GM19023 (cell line): ENCODE data around the gene CDC42EP4.
"Not testable (repeated sequence)": the region's sequence is repeated elsewhere in the genome, so short reads cannot be mapped to it uniquely, and the experiment has no call there.

Source experiments
- ATAC-seq: cut with Tn5 transposase; IDR thresholded peaks from one replicate; pipeline ENCODE4 v1.9.1; 2021; ENCODE audit warnings: mild to moderate bottlenecking, moderate library complexity; ENCODE audit not compliant: unreplicated experiment

Gene CDC42EP4

GRCh38 chr17:73281928-73282327 is 29.9 kb downstream of the CDC42EP4 start:
- ATAC-seq = peak; percentile 87

DNA sequence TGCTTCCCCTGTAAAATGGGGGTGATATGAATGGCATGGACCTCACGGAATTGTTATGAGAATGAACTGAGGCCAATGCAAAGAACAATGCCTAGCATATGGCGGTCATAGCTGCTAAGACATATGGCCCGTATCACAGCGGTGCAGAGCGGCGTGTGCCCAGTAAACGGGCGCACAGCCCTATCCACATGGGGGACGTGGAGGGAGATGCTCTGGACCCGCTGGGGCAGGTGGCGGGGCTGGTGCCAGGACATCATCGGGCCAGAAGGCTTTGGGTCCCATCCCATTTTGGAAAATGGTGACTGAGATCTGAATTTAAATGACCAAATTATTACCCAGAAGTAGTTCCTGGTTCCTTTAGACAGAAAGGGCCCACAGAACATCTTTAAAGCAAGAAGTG is 31.6 kb downstream of the CDC42EP4 start:
- no peak for ATAC-seq

- ATAC-seq = no peak
Observed at GRCh38 chr17:73279704-73280103, 32.1 kb downstream of the CDC42EP4 start.

GRCh38 chr17:73278465-73279453 is 33.0 kb downstream of the CDC42EP4 start:
- no peak for ATAC-seq

- ATAC-seq = no peak
Observed at GRCh38 chr17:73278049-73278464, 33.7 kb downstream of the CDC42EP4 start.

GRCh38 chr17:73274490-73274889 is 37.3 kb downstream of the CDC42EP4 start:
- ATAC-seq = no peak

DNA sequence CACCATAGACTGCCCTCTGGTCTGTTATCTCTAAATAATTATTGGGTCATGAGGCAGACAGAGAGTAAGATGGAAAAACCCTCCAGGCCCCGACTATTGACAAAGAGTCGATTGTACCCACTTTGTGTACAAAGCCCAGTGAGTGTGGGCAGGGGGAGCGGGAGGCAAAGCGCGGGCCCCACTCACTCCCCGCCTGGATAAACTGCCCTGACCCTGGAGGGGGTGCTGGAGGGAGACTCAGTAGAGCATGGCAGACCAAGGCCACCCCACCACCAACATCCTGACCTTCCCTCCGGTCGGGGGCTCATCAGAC is 38.9 kb downstream of the CDC42EP4 start:
- ATAC-seq = no peak

DNA sequence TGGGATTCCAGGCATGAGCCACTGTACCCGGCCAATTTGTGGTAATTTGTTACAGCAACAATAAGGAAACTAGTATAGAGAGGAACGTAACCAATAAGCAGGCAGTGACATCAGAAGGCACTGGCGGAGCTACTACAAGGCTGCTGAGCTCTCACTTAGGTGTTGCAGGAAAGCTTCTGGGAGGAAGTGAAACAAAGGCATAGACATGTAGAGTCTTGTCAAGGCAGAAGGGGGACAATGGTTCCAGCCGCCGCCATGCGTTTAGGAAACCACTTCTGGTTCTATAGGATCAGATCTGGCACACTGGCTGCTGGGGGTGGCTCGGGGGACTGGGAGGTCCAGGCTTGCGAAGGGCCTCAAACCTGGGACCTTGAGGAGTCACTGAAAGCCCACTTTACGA is 40.7 kb downstream of the CDC42EP4 start:
- peak; percentile 96 for ATAC-seq

GRCh38 chr17:73269791-73270190 is 42.0 kb downstream of the CDC42EP4 start:
- no peak for ATAC-seq

DNA sequence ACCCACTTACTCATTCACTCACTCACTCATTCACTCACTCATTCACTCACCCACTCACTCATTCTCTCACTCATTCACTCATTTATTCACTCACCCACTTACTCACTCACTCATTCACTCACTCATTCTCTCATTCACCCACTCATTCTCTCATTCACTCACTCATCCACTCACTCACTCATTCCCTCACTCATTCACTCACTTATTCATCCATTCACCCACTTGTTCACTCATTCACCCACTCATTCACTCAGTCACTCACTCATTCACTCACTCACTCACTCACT is 42.5 kb downstream of the CDC42EP4 start:
- no peak for ATAC-seq

DNA sequence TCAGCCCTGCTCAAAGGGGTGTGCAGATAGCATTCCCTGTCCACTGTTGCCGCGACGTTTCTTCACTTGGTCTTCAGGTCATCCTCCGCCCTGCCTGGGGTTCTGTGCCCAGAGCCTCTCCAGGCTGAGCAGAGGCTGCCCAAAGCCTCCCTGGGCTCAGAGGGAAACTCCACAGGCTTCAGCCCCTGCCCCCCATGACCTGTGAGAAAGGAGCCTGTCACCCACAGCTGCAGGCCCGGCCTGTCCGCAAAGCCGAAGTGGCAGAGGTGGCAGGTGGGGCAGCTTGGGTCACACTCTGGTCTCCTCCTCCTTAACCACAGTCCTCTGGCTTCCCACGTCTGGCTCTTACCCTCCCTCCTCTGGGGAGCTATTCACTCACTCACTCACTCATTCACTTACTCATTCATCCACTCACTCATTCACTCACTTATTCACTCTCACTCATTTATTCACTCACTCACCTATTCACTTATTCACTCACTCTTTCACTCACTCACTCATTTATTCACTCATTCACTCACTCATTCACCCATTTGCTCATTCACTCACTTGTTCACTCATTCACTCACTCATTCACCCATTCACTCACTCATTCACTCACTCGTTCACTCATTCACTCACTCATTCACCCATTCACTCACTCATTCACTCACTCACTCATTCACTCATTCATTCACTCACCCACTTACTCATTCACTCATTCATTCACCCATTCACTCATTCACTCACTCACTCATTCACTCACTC is 43.0 kb downstream of the CDC42EP4 start:
- ATAC-seq = no peak

DNA sequence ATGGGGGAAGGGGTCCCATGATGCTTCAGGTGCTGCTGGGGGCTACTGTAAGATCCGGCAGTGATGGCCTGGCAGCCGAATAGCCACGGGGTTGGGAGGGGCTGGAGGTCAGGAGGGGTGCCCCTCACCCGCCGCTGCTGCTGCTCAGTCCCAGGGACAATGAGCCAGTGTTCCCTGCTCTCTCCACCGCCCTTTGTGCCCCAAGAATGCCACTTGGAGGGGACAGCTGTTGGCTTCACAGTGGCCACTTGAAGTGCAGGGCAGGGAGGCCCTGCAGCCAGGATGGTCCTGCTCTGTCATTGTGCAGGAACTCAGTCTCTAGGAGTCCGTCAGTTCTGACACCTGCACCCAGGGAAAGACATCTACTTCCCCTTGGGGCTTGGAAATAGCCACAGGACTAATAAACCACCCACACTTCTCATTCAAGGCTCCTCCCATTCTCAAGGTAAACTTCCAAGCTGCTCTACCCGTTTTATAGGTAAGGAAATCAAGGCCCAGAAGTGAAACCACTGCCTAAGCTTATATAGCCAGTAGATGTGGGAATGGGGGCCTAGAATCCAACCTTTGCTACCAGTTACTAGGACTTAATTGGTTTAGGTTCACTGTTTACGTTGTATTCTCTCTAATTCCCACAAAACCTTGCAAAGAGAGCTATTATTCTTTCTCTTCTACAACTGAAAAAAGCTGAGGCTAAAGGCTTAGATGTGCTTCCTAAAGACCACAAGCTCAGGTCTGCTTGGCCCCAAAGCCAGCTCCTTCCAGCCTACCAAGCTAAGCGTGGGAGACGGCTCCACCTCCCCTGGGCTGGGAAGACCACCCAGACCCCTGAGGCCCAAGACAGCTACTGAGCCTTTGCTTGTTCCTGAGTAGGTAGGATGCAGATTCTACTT is 43.9 kb downstream of the CDC42EP4 start:
- ATAC-seq = no peak

DNA sequence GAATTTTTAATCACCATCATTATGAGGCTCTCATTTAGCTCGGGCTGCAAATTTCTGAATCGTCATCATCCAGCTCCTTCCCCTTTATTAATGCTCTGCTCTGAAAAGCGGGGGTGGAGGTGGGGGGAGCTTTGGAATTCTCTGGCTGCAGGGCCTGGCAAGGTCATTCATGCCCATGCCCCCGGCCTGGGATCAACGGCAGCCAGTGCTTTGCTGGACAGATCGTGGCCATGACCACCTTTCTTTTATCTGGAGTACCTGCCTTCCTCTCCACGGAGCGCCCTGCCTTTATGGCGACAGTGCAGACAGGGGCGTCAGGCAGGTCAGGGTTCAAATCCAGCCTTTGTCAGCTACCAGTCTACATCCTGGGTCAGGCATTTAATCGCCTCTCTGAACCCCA is 45.0 kb downstream of the CDC42EP4 start:
- no peak for ATAC-seq

DNA sequence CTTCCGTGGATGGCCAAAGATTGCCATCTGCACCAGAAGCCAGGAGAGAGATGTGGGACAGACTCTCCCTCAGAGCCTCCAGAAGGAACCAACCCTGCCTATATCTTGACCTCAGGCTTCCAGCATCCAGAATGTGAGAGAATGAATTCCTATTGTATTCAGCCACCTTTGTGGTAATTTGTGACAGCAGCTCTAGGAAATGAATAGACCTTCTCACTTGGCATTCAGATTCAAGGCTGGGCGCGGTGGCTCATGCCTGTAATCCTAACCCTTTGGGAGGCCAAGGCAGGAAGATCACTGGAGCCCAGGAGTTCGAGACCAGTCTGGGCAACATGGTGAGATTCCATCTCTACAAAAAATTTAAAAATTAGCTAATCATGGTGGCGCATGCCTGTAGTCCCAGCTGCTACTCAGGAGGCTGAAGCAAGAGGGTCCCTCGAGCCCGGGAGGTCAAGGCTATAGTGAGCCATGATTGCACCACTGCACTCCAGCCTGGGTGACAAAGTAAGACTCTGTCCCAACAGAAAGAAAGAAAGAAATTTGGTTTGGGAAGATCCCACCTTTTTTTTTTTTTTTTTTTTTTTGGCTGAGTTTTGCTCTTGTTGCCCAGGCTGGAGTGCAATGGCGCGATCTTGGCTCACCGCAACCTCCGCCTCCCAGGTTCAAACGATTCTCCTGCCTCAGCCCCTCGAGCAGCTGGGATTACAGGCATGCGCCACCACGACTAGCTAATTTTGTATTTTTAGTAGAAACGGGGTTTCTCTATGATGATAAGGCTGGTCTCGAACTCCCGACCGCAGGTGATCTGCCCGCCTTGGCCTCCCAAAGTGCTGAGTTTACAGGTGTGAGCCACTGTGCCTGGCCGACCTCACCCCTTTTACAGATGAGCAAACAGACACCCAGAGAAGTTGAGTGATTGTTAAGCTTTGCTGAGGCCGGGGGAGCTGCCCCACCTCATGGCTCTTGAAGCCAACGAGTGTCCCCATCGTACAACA is 45.9 kb downstream of the CDC42EP4 start:
- no peak for ATAC-seq

- ATAC-seq = not testable (repeated sequence)
Observed at GRCh38 chr17:73264448-73264847, 47.4 kb downstream of the CDC42EP4 start.

- no peak for ATAC-seq
Observed at GRCh38 chr17:73262676-73263642, 48.8 kb downstream of the CDC42EP4 start.

- ATAC-seq = no peak
Observed at GRCh38 chr17:73261952-73262675, 49.7 kb downstream of the CDC42EP4 start.

DNA sequence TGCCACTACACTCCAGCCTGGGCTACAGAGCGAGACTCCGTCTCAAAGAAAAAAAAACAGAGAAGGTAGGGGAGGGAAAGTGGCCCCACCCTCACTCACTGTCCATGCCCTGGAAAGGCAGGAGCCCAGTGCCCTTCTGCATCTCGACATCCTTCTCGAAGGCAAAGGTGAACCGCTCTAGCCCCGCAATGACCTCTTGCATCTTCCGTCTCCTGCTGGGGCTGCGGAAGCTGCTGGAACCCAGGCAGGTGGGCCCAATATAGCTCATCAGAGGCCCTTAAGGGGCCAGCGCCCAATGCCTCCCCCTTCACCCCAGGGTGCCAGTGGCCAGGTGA is 50.2 kb downstream of the CDC42EP4 start, which contains the start of gene CPSF4L:
Gene CPSF4L, minus strand, starts transcription at position 264 of the 335 bp plus-strand sequence. Its CDS starts 62 bp downstream, at position 202.
- ATAC-seq = no peak
